Measurements from ENCODE around the gene PDE1A.

DNA sequence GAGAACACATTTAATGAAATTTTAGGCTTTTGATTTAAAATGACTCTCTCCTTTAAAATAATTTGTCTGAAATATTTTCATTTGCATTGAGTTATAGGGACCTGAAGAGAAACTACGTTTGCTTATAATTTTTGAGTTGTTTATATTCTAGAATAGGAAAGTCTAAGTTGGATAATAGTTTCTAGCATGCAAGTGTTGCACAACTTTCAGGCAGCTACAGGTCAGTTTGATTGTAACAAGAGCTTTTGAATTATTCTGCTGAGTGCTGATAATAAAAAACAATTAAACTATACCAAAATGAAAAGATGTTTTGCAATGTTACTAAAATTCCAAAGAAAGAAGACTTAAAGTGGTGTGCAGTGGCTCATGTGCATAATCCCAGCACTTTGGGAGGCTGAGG, 71.0 kb downstream of the PDE1A start:
- TF ChIP-seq, protein P1, sequence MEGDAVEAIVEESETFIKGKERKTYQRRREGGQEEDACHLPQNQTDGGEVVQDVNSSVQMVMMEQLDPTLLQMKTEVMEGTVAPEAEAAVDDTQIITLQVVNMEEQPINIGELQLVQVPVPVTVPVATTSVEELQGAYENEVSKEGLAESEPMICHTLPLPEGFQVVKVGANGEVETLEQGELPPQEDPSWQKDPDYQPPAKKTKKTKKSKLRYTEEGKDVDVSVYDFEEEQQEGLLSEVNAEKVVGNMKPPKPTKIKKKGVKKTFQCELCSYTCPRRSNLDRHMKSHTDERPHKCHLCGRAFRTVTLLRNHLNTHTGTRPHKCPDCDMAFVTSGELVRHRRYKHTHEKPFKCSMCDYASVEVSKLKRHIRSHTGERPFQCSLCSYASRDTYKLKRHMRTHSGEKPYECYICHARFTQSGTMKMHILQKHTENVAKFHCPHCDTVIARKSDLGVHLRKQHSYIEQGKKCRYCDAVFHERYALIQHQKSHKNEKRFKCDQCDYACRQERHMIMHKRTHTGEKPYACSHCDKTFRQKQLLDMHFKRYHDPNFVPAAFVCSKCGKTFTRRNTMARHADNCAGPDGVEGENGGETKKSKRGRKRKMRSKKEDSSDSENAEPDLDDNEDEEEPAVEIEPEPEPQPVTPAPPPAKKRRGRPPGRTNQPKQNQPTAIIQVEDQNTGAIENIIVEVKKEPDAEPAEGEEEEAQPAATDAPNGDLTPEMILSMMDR (conservative IDR thresholded peaks at IDR 0.05; ENCODE audit: low read depth, low read length): no peak
- TF ChIP-seq EZH2 (IDR thresholded peaks at IDR 0.05; ENCODE audit: borderline replicate concordance, low read depth, low read length, poor library complexity, severe bottlenecking): no peak
